AG10803 (cell line): ENCODE results near the gene MLIP.
A peak's percentile ranks its signal among the peaks of the same experiment; 100 is the strongest.

ENCODE experiments used
- DNase-seq: peaks from one replicate; pipeline ENCODE4 v3.0.0; 2010; ENCODE audit warnings: low read depth
- H3K4me3 ChIP-seq: 2 replicates; pipeline ENCODE4 v1.5.1; 2011; ENCODE audit warnings: mild to moderate bottlenecking, low read length, control low read depth
- TF ChIP-seq, protein P1 (sequence below): conservative IDR thresholded peaks from 2 replicates; pipeline ENCODE4 v1.5.1; 2011; ENCODE audit warnings: mild to moderate bottlenecking, low read length, control low read depth, inconsistent platforms

MLIP gene

DNA sequence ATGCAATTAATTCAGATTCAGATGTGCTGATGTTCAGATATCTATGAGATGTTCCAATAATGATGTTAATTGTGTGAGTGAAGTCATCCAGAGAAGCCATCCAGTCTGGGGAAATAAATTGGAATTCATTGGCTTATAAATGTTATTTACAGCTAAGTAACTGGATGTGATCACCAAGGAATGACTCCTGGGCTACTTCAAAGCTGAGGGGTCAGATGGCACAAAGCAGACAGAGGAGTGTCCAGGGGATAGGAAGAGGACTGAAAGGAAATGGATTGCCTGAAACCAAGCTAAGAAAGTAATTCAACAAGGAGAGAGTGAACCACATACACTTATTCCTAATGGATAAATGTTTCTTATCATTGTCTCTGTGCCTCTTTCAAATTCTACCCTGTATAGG lies 4.5 kb upstream of the MLIP start:
- no peak overlapping the region for H3K4me3 ChIP-seq
- TF ChIP-seq, protein P1, sequence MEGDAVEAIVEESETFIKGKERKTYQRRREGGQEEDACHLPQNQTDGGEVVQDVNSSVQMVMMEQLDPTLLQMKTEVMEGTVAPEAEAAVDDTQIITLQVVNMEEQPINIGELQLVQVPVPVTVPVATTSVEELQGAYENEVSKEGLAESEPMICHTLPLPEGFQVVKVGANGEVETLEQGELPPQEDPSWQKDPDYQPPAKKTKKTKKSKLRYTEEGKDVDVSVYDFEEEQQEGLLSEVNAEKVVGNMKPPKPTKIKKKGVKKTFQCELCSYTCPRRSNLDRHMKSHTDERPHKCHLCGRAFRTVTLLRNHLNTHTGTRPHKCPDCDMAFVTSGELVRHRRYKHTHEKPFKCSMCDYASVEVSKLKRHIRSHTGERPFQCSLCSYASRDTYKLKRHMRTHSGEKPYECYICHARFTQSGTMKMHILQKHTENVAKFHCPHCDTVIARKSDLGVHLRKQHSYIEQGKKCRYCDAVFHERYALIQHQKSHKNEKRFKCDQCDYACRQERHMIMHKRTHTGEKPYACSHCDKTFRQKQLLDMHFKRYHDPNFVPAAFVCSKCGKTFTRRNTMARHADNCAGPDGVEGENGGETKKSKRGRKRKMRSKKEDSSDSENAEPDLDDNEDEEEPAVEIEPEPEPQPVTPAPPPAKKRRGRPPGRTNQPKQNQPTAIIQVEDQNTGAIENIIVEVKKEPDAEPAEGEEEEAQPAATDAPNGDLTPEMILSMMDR = no peak
- no peak for DNase-seq

DNA sequence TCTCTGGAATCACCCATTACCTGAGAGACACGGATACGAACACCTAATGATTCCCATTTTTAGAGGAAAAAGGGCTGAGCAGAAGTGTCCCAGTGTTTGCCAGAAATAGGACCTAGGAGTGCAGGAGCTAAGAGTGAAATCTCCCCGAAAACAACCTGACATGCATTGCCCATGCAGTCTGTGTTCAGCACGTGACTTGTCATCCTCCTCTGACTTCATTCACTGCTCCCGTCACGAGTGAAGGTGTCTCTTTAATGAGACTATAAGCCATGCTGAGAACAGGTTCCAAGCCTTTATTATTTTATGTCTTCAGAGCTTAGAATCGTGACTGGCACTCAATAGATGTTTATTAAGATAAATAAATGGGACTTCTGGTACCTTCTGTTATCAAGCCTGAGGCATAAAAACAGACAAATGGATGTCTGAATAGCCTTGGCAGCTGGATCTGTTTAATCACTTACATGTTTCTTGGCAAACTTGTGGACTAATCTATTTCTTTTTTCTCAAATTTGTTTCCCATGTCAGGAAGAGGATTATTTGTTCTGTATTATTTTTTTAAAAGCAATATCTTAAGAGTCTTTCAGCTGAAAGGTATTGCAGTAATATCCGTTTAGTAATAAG lies 3.7 kb upstream of the MLIP start:
- no peak for DNase-seq
- TF ChIP-seq, protein P1 = no peak
- no peak overlapping the region for H3K4me3 ChIP-seq

DNA sequence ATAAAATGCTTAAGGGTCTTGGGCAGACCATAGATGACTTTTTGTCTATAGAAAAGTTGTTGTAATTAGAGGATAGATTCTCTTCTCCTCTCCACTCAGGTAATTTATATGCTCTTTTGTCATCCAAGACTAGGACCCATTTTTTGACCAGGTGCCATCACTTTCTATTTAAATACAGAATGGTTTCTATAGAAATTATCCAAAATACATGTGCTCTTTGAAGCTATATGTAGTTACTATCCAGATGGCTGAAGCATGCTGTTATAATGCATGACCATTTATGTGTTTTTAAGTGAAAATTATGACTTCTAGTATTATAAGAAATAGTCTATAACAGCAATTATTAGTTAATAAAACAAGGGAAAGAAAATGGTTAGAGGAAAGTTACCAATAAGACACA lies 3.0 kb upstream of the MLIP start:
- TF ChIP-seq, protein P1 = no peak
- DNase-seq = no peak
- no peak overlapping the region for H3K4me3 ChIP-seq

DNA sequence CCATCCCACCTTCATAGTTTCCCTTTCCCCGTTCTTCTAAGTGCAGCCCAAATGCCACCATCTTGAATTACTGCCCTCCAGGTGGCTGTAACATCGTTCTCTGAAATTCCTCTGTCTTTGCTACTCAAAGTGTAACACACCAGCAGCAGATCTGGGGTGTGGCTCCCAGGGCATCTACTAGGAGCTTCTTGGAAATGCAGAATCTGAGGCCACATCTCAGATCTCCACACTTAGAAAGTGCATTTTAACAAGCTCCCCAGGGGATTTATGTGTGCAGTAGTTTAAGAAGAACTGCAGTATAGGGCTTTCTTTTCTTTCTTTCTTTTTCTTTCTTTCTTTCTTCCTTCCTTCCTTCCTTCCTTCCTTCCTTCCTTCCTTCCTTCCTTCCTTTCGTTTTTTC lies 1.7 kb upstream of the MLIP start:
- H3K4me3 ChIP-seq = no peak overlapping the region
- DNase-seq = no peak
- TF ChIP-seq, protein P1 = no peak

- TF ChIP-seq, protein P1 = no peak
- peak; percentile 53 for DNase-seq
- no peak overlapping the region for H3K4me3 ChIP-seq
Measured at GRCh38 chr6:54112151-54112650, 958 bp downstream of the MLIP start.

GRCh38 chr6:54114991-54115390 lies 3.7 kb downstream of the MLIP start:
- no peak for DNase-seq
- TF ChIP-seq, protein P1 = no peak
- H3K4me3 ChIP-seq = no peak overlapping the region

DNA sequence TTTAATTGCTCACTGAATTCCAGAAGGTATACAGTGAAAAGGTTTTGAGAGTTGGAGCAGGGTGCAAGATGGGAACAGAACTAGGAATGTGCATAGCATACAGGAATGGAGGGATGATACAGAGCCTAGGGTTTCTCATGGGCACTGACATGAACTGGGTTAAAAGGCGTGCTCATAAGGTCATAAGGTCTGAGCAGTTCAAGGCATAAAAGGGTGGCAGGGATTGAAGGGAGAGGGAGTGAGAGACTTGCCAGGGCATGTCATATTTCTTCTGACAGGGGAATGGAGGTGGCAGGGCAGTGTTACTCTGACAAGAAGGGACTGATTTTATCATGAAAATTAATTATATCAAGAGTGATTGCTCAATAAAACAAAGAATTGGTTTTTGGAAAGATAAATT lies 4.7 kb downstream of the MLIP start:
- DNase-seq = no peak
- TF ChIP-seq, protein P1 = no peak

More for the DNA sequence above, 4.7 kb downstream of the MLIP start:
- no peak overlapping the region for H3K4me3 ChIP-seq
